CD4-positive, alpha-beta T cell (primary cell): ENCODE data around the gene NDUFC1. TPM values are rescaled to one million over a fixed set of nuclear protein-coding genes. Genes with fewer than 3 reads are reported as not detected.

Experiments
- ATAC-seq: fragments of 200-7000 bp; cut with Tn5 transposase; one replicate; pipeline ENCODE4 v1.10.0; 2022; ENCODE audit warnings: mild to moderate bottlenecking; ENCODE audit not compliant: poor library complexity
- CTCF ChIA-PET: fragments of 350-600 bp; sonication (Branson Sonifier 250); formaldehyde crosslinking; loops from one replicate; lab custom pipeline; 2021; ENCODE audit warnings: antibody characterized with exemption, inconsistent platforms; lab: Charles Lee
- POLR2A ChIA-PET: fragments of 350-600 bp; sonication (Branson Sonifier 250); formaldehyde crosslinking; loops from one replicate; lab custom pipeline; 2021; ENCODE audit warnings: antibody characterized with exemption, inconsistent platforms; lab: Charles Lee
- DNase-seq, 14 experiments: peaks; one replicate each; pipeline ENCODE4 v3.0.0-alpha.2; 2013 to 2020; ENCODE audit warnings: mixed read lengths in 2 of 14
- H3K27ac ChIP-seq, 2 donors: one replicate each; pipeline versions ENCODE4 v1.5.1 to v1.7.0; 2013; ENCODE audit warnings: low read length in 2 of 2, low read depth in 1 of 2, mild to moderate bottlenecking in 1 of 2
- H3K27me3 ChIP-seq, 2 experiments: 1 replicate in 1 of 2; 2 replicates in 1 of 2; pipeline versions ENCODE4 v1.6.1 to v1.7.0; 2013; ENCODE audit warnings: low read length in 2 of 2, control low read depth in 1 of 2, mild to moderate bottlenecking in 1 of 2, moderate library complexity in 1 of 2; ENCODE audit not compliant: insufficient read depth in 2 of 2, control insufficient read depth in 1 of 2
- H3K36me3 ChIP-seq: one replicate; pipeline ENCODE4 v1.6.1; 2013; ENCODE audit warnings: low read length, control low read depth; ENCODE audit not compliant: insufficient read depth
- H3K4me1 ChIP-seq: one replicate; pipeline ENCODE4 v1.6.1; 2013; ENCODE audit warnings: low read length, control low read depth; ENCODE audit not compliant: insufficient read depth
- H3K4me3 ChIP-seq: one replicate; pipeline ENCODE4 v1.5.1; 2013; ENCODE audit warnings: mild to moderate bottlenecking, low read length, moderate library complexity
- H3K9me3 ChIP-seq, 2 experiments: 1 replicate in 1 of 2; 2 replicates in 1 of 2; pipeline versions ENCODE4 v1.6.1 to v1.7.0; 2013; ENCODE audit warnings: low read length in 2 of 2, mild to moderate bottlenecking in 2 of 2, control low read depth in 1 of 2, moderate library complexity in 1 of 2; ENCODE audit not compliant: control insufficient read depth in 1 of 2, insufficient read depth in 1 of 2
- H3K27ac Mint-ChIP-seq: one replicate; pipeline ENCODE4 v1.8.0; 2020; ENCODE audit warnings: mixed read lengths
- H3K27me3 Mint-ChIP-seq: one replicate; pipeline ENCODE4 v1.8.0; 2021; ENCODE audit warnings: mixed read lengths
- H3K36me3 Mint-ChIP-seq: one replicate; pipeline ENCODE4 v1.8.0; 2021; ENCODE audit warnings: low read depth, mixed read lengths
- H3K4me1 Mint-ChIP-seq: one replicate; pipeline ENCODE4 v1.8.0; 2021; ENCODE audit warnings: low read depth, mixed read lengths
- H3K4me3 Mint-ChIP-seq: one replicate; pipeline ENCODE4 v1.8.0; 2020; ENCODE audit warnings: mild to moderate bottlenecking, mixed read lengths
- H3K9me3 Mint-ChIP-seq: one replicate; pipeline ENCODE4 v1.8.0; 2020; ENCODE audit warnings: mixed read lengths
- intact Hi-C, 2 experiments: fragments of 100-400 bp; cut with DNase I in 1 of 2; cut with micrococcal nuclease in 1 of 2; formaldehyde crosslinking; loops; one replicate each; pipeline versions ENCODE4 v1.15.1 to v1.9.0; 2023 to 2025; cut with DNase I, micrococcal nuclease
- total RNA-seq, 174 experiments: library from RNA in 2 of 174; stranded (reverse) in 2 of 174; gene quantifications; one replicate each; pipeline ENCODE4 v1.2.3 and lab custom pipeline; 2021 to 2026
- TF ChIP-seq, protein P1 (sequence below): fragments of 200-600 bp; IDR thresholded peaks from one replicate; pipeline ENCODE4 v1.8.0; 2022; ENCODE audit warnings: antibody characterized with exemption, mild to moderate bottlenecking

Gene NDUFC1
- total RNA-seq, 2 experiments from 2014 or later = 23.3 to 26.4 TPM

DNA sequence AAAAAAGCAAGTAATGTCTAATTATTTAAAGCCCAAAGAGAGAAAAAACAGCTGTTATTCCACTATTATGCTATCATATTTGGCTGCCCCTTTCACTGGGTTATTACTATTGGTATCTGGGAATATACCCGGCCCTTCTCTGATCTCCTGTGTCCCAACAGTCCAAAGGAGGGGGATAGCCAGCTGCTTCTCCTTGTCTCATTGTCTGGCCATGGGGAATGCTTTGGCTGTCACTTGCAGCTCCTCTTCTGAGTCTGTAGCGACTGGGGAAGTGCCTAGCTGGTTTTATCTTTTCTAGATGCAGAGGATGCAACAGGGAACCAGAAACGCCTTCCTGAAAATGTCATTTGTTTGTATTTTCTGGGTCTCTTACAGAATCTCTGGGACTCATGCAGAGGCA is 56.1 kb downstream of the NDUFC1 start:
- H3K36me3 ChIP-seq = no peaks in the 10 kb centered on the region
- POLR2A ChIA-PET = no interaction called here
- Mint-ChIP-seq H3K36me3 (no peaks in the 10 kb centered on the region), H3K9me3 (no peaks in the 10 kb centered on the region), H3K27me3 (no peaks in the 10 kb centered on the region), H3K4me1 (no peaks in the 10 kb centered on the region), H3K27ac (no peak overlapping the region), H3K4me3 (no peak overlapping the region)
- intact Hi-C loops = no loop called here
- CTCF ChIA-PET = no interaction called here
- H3K9me3 ChIP-seq = no peaks in the 10 kb centered on the region
- ATAC-seq (no peak), DNase-seq (no peak)
- H3K4me1 ChIP-seq = no peaks in the 10 kb centered on the region
- no peaks in the 10 kb centered on the region for H3K27me3 ChIP-seq
- H3K27ac ChIP-seq = no peak overlapping the region
- H3K4me3 ChIP-seq = no peak overlapping the region
- TF ChIP-seq, protein P1, sequence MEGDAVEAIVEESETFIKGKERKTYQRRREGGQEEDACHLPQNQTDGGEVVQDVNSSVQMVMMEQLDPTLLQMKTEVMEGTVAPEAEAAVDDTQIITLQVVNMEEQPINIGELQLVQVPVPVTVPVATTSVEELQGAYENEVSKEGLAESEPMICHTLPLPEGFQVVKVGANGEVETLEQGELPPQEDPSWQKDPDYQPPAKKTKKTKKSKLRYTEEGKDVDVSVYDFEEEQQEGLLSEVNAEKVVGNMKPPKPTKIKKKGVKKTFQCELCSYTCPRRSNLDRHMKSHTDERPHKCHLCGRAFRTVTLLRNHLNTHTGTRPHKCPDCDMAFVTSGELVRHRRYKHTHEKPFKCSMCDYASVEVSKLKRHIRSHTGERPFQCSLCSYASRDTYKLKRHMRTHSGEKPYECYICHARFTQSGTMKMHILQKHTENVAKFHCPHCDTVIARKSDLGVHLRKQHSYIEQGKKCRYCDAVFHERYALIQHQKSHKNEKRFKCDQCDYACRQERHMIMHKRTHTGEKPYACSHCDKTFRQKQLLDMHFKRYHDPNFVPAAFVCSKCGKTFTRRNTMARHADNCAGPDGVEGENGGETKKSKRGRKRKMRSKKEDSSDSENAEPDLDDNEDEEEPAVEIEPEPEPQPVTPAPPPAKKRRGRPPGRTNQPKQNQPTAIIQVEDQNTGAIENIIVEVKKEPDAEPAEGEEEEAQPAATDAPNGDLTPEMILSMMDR = no peak

DNA sequence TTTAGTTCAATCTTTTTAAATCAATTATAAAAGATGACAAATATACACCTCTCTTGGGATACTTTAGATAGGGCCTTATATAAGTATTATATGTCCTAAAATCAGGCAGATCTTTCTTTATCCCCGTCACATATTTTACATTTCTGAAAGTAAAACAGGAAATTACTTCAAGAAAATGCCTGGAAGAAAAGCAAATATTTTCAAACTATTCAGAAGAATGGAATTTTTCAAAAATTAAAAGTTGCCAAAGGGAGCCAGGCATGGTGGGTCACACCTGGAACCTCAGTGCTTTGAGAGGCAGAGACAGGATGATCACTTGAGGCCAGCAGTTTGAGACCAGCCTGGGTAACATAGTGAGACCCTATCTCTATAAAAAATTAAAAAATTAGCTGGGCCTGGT is 56.7 kb downstream of the NDUFC1 start:
- TF ChIP-seq, protein P1 = no peak
- Mint-ChIP-seq H3K36me3 (no peaks in the 10 kb centered on the region), H3K27me3 (no peaks in the 10 kb centered on the region), H3K4me3 (no peak overlapping the region), H3K9me3 (no peaks in the 10 kb centered on the region), H3K4me1 (no peaks in the 10 kb centered on the region), H3K27ac (no peak overlapping the region)
- CTCF ChIA-PET = no interaction called here
- Histone ChIP-seq H3K4me1 (no peaks in the 10 kb centered on the region), H3K27ac (no peak overlapping the region), H3K9me3 (no peaks in the 10 kb centered on the region), H3K36me3 (no peaks in the 10 kb centered on the region), H3K27me3 (no peaks in the 10 kb centered on the region), H3K4me3 (no peak overlapping the region)
- DNase-seq (no peak), ATAC-seq (no peak)
- POLR2A ChIA-PET = no interaction called here
- intact Hi-C loops = no loop called here

DNA sequence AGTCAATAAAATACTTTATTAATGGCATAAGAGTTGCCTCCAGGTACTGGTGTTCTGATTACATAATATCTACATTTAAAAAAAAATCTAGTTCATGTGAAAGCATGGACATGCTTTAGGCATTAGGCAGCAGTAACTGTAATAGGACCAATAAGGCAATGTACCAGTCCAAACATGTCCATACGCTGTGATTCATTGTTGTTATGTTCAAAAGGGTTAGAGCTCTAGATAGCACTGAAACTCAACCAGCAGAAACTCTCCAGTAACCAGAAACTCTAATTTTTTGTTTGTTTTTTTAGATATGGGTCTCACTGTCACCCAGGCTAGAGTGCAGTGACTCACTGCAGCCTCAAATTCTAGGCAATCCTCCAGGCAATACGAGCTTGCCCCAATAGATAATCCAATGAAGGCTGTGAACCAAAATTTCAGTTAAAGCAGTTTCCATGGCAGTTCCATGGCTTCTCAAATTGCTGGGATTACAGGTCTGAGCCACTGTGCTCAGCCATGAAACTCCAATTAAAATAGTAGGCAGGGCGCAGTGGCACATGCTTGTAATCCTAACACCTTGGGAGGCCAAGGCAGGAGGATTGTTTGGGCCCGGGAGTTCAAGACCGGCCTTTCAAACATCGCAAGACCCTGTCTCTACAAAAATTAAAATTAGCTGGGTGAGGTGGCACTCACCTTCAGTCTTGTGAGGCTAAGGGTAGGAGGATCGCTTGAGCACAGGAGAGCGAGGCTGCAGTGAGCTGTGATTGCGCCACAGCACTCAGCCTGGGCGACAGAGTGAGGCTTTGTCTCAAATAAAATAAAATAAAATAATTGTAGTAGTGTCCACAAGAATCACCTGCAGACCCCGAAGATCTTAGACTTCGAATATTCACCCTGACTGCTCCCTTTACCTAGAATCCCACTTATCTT is 58.6 kb downstream of the NDUFC1 start:
- Histone ChIP-seq H3K27me3 (no peaks in the 10 kb centered on the region), H3K4me3 (no peak overlapping the region), H3K27ac (no peak overlapping the region), H3K36me3 (no peaks in the 10 kb centered on the region), H3K9me3 (no peaks in the 10 kb centered on the region), H3K4me1 (no peaks in the 10 kb centered on the region)
- H3K9me3 Mint-ChIP-seq = no peaks in the 10 kb centered on the region
- H3K27me3 Mint-ChIP-seq = no peaks in the 10 kb centered on the region
- DNase-seq = no peak
- TF ChIP-seq, protein P1 = no peak
- intact Hi-C loops = loop anchor here in 1 of 2 experiments (5.0 kb wide), 1 partner anchor 34 kb away; no protein-coding TSS in a partner anchor
- no peak for ATAC-seq
- ChIA-PET CTCF (interaction anchor here (1.1 kb wide), 1 partner anchor 10 kb away, joined by 3 read pairs; no protein-coding TSS in a partner anchor), POLR2A (interaction anchor here (1.1 kb wide), 1 partner anchor 52 kb away, joined by 3 read pairs; no protein-coding TSS in a partner anchor)
- no peaks in the 10 kb centered on the region for H3K36me3 Mint-ChIP-seq
- H3K27ac Mint-ChIP-seq = no peak overlapping the region
- no peaks in the 10 kb centered on the region for H3K4me1 Mint-ChIP-seq
- no peak overlapping the region for H3K4me3 Mint-ChIP-seq
